Fibroblast of peridontal ligament (primary cell): ENCODE data around the gene DDOST.
A peak's percentile ranks its signal among the peaks of the same experiment; 100 is the strongest.

Source experiments
- DNase-seq: peaks from one replicate; pipeline ENCODE4 v3.0.0-alpha.2; 2010; ENCODE audit errors: extremely low read depth

Gene DDOST

GRCh38 chr1:20660847-20661206, 342 bp downstream of the DDOST start:
- peak; percentile 3 for DNase-seq

GRCh38 chr1:20660363-20660762, 806 bp downstream of the DDOST start:
- peak; percentile 5 for DNase-seq

GRCh38 chr1:20658166-20658915, 2.8 kb downstream of the DDOST start:
- DNase-seq: no peak

GRCh38 chr1:20657024-20657423, 4.1 kb downstream of the DDOST start:
- no peak for DNase-seq

- DNase-seq: no peak
Observed at GRCh38 chr1:20654104-20654690, 7.0 kb downstream of the DDOST start.

- DNase-seq: no peak
Observed at GRCh38 chr1:20652300-20652699, 8.9 kb downstream of the DDOST start.

GRCh38 chr1:20648946-20649345, 12.2 kb downstream of the DDOST start:
- DNase-seq: no peak

GRCh38 chr1:20648438-20648837, 12.7 kb downstream of the DDOST start:
- DNase-seq: no peak

- no peak for DNase-seq
Observed at GRCh38 chr1:20645414-20645813, 15.8 kb downstream of the DDOST start.

GRCh38 chr1:20644416-20644815, 16.8 kb downstream of the DDOST start:
- DNase-seq: no peak

GRCh38 chr1:20643080-20643479, 18.1 kb downstream of the DDOST start:
- DNase-seq: no peak

- DNase-seq: no peak
Observed at GRCh38 chr1:20641975-20642374, 19.2 kb downstream of the DDOST start.

GRCh38 chr1:20640183-20640597, 21.0 kb downstream of the DDOST start:
- peak; percentile 70 for DNase-seq

- no peak for DNase-seq
Observed at GRCh38 chr1:20636785-20637347, 24.3 kb downstream of the DDOST start.

GRCh38 chr1:20634594-20635084, 26.5 kb downstream of the DDOST start:
- DNase-seq: no peak

- no peak for DNase-seq
Observed at GRCh38 chr1:20634065-20634593, 27.0 kb downstream of the DDOST start.

- peak; percentile 56 for DNase-seq
Observed at GRCh38 chr1:20633190-20634064, 27.7 kb downstream of the DDOST start, which contains the start of gene PINK1. TSS of gene PINK1 (plus strand) at chr1:20633458. CDS start at chr1:20633549, 91 bp downstream.

- DNase-seq: no peak
Observed at GRCh38 chr1:20632386-20632785, 28.8 kb downstream of the DDOST start.

- DNase-seq: no peak
Observed at GRCh38 chr1:20630729-20631128, 30.4 kb downstream of the DDOST start.

GRCh38 chr1:20626524-20626923, 34.6 kb downstream of the DDOST start:
- no peak for DNase-seq

GRCh38 chr1:20626098-20626427, 35.1 kb downstream of the DDOST start:
- DNase-seq: no peak
